ENCODE results near the gene APBB2. TPM values are rescaled to one million over a fixed set of nuclear protein-coding genes. Genes with fewer than 3 reads are reported as not detected.

Gene APBB2
- total and polyA plus RNA-seq, 2 experiments from 2014 or later: 35.8 to 74.8 TPM

DNA sequence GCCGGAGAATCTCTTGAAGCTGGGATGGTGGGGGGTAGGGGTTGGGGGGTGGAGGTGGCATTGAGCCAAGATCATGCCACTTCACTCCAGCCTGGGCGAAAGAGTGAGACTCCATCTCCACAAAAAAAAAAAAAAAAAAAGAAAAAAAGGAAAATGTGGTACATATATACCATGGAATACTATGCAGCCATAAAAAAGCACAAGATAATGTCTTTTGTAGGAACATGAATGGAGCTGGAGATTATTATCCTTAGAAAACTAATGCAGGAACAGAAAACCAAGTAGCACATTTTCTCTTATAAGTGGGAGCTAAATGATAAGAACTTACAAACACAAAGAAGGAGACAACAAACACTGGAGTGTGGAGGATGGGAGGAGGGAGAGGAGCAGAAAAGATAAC, 188.5 kb downstream of the APBB2 start:
- H2AFZ ChIP-seq: no peak overlapping the region
- Mint-ChIP-seq H3K27me3 (ENCODE audit: insufficient read depth, low read depth, poor library complexity) (peaks cover 5% of the 10 kb centered on the region), H3K9me3 (peaks cover 37% of the 10 kb centered on the region), H3K4me3 (no peak overlapping the region), H3K27ac (no peak overlapping the region), H3K4me1 (no peaks in the 10 kb centered on the region), H3K36me3 (ENCODE audit: low read depth) (peaks cover 23% of the 10 kb centered on the region)
- H3K9me2 ChIP-seq (ENCODE audit: insufficient read depth): no peaks in the 10 kb centered on the region
- no peak overlapping the region for H3K4me3 ChIP-seq
- H3K36me3 ChIP-seq (ENCODE audit: insufficient read depth): peaks cover 26% of the 10 kb centered on the region
- H3K4me1 ChIP-seq (ENCODE audit: insufficient read depth): no peaks in the 10 kb centered on the region
- H3K79me2 ChIP-seq (replicated peaks; ENCODE audit: insufficient read depth): no peaks in the 10 kb centered on the region
- H3K4me2 ChIP-seq: no peak overlapping the region
- H3K27ac ChIP-seq (ENCODE audit: low read depth): no peak overlapping the region
- no peak for DNase-seq (ENCODE audit: low spot score)
- no peaks in the 10 kb centered on the region for H3F3A ChIP-seq (replicated peaks; ENCODE audit: low read depth)
- ATAC-seq: no peak
- H4K20me1 ChIP-seq (replicated peaks; ENCODE audit: insufficient read depth): no peaks in the 10 kb centered on the region
- TF ChIP-seq ZNF331 (CRISPR knock-in tag; IDR thresholded peaks at IDR 0.05; ENCODE audit: low read depth) (no peak), EZH2 (IDR thresholded peaks at IDR 0.05; ENCODE audit: low read depth, unreplicated experiment) (no peak), EZH2phosphoT487 (IDR thresholded peaks at IDR 0.05; ENCODE audit: unreplicated experiment) (no peak), NANOG (IDR thresholded peaks at IDR 0.05; ENCODE audit: borderline replicate concordance) (no peak), JUNB (IDR thresholded peaks at IDR 0.05; ENCODE audit: unreplicated experiment) (no peak), POLR2AphosphoS5 (IDR thresholded peaks at IDR 0.05; ENCODE audit: low read depth) (no peak), STAT1 (IDR thresholded peaks at IDR 0.05; ENCODE audit: unreplicated experiment) (no peak), ZNF114 (CRISPR knock-in tag; IDR thresholded peaks at IDR 0.05) (no peak), CREB1 (CRISPR knock-in tag; IDR thresholded peaks at IDR 0.05; ENCODE audit: low read depth) (no peak)
- TF ChIP-seq, protein P1, sequence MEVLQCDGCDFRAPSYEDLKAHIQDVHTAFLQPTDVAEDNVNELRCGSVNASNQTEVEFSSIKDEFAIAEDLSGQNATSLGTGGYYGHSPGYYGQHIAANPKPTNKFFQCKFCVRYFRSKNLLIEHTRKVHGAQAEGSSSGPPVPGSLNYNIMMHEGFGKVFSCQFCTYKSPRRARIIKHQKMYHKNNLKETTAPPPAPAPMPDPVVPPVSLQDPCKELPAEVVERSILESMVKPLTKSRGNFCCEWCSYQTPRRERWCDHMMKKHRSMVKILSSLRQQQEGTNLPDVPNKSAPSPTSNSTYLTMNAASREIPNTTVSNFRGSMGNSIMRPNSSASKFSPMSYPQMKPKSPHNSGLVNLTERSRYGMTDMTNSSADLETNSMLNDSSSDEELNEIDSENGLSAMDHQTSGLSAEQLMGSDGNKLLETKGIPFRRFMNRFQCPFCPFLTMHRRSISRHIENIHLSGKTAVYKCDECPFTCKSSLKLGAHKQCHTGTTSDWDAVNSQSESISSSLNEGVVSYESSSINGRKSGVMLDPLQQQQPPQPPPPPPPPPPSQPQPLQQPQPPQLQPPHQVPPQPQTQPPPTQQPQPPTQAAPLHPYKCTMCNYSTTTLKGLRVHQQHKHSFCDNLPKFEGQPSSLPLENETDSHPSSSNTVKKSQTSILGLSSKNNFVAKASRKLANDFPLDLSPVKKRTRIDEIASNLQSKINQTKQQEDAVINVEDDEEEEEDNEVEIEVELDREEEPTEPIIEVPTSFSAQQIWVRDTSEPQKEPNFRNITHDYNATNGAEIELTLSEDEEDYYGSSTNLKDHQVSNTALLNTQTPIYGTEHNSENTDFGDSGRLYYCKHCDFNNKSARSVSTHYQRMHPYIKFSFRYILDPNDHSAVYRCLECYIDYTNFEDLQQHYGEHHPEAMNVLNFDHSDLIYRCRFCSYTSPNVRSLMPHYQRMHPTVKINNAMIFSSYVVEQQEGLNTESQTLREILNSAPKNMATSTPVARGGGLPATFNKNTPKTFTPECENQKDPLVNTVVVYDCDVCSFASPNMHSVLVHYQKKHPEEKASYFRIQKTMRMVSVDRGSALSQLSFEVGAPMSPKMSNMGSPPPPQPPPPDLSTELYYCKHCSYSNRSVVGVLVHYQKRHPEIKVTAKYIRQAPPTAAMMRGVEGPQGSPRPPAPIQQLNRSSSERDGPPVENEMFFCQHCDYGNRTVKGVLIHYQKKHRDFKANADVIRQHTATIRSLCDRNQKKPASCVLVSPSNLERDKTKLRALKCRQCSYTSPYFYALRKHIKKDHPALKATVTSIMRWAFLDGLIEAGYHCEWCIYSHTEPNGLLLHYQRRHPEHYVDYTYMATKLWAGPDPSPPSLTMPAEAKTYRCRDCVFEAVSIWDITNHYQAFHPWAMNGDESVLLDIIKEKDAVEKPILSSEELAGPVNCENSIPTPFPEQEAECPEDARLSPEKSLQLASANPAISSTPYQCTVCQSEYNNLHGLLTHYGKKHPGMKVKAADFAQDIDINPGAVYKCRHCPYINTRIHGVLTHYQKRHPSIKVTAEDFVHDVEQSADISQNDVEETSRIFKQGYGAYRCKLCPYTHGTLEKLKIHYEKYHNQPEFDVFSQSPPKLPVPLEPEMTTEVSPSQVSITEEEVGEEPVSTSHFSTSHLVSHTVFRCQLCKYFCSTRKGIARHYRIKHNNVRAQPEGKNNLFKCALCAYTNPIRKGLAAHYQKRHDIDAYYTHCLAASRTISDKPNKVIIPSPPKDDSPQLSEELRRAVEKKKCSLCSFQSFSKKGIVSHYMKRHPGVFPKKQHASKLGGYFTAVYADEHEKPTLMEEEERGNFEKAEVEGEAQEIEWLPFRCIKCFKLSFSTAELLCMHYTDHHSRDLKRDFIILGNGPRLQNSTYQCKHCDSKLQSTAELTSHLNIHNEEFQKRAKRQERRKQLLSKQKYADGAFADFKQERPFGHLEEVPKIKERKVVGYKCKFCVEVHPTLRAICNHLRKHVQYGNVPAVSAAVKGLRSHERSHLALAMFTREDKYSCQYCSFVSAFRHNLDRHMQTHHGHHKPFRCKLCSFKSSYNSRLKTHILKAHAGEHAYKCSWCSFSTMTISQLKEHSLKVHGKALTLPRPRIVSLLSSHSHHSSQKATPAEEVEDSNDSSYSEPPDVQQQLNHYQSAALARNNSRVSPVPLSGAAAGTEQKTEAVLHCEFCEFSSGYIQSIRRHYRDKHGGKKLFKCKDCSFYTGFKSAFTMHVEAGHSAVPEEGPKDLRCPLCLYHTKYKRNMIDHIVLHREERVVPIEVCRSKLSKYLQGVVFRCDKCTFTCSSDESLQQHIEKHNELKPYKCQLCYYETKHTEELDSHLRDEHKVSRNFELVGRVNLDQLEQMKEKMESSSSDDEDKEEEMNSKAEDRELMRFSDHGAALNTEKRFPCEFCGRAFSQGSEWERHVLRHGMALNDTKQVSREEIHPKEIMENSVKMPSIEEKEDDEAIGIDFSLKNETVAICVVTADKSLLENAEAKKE (CRISPR knock-in tag; IDR thresholded peaks at IDR 0.05): no peak
- TF ChIP-seq, protein P2, sequence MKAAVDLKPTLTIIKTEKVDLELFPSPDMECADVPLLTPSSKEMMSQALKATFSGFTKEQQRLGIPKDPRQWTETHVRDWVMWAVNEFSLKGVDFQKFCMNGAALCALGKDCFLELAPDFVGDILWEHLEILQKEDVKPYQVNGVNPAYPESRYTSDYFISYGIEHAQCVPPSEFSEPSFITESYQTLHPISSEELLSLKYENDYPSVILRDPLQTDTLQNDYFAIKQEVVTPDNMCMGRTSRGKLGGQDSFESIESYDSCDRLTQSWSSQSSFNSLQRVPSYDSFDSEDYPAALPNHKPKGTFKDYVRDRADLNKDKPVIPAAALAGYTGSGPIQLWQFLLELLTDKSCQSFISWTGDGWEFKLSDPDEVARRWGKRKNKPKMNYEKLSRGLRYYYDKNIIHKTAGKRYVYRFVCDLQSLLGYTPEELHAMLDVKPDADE (IDR thresholded peaks at IDR 0.05): no peak
- TF ChIP-seq, protein P3, sequence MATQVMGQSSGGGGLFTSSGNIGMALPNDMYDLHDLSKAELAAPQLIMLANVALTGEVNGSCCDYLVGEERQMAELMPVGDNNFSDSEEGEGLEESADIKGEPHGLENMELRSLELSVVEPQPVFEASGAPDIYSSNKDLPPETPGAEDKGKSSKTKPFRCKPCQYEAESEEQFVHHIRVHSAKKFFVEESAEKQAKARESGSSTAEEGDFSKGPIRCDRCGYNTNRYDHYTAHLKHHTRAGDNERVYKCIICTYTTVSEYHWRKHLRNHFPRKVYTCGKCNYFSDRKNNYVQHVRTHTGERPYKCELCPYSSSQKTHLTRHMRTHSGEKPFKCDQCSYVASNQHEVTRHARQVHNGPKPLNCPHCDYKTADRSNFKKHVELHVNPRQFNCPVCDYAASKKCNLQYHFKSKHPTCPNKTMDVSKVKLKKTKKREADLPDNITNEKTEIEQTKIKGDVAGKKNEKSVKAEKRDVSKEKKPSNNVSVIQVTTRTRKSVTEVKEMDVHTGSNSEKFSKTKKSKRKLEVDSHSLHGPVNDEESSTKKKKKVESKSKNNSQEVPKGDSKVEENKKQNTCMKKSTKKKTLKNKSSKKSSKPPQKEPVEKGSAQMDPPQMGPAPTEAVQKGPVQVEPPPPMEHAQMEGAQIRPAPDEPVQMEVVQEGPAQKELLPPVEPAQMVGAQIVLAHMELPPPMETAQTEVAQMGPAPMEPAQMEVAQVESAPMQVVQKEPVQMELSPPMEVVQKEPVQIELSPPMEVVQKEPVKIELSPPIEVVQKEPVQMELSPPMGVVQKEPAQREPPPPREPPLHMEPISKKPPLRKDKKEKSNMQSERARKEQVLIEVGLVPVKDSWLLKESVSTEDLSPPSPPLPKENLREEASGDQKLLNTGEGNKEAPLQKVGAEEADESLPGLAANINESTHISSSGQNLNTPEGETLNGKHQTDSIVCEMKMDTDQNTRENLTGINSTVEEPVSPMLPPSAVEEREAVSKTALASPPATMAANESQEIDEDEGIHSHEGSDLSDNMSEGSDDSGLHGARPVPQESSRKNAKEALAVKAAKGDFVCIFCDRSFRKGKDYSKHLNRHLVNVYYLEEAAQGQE (IDR thresholded peaks at IDR 0.05; ENCODE audit: unreplicated experiment): no peak
- TF ChIP-seq, protein P4, sequence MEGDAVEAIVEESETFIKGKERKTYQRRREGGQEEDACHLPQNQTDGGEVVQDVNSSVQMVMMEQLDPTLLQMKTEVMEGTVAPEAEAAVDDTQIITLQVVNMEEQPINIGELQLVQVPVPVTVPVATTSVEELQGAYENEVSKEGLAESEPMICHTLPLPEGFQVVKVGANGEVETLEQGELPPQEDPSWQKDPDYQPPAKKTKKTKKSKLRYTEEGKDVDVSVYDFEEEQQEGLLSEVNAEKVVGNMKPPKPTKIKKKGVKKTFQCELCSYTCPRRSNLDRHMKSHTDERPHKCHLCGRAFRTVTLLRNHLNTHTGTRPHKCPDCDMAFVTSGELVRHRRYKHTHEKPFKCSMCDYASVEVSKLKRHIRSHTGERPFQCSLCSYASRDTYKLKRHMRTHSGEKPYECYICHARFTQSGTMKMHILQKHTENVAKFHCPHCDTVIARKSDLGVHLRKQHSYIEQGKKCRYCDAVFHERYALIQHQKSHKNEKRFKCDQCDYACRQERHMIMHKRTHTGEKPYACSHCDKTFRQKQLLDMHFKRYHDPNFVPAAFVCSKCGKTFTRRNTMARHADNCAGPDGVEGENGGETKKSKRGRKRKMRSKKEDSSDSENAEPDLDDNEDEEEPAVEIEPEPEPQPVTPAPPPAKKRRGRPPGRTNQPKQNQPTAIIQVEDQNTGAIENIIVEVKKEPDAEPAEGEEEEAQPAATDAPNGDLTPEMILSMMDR (conservative IDR thresholded peaks at IDR 0.05; ENCODE audit: low read depth in 2 of 2): no peak
- H3K27me3 ChIP-seq (ENCODE audit: insufficient read depth): no peaks in the 10 kb centered on the region
